ENCODE measurements around the gene LCT.

GRCh38 chr2:135741395-135742324, 95.3 kb downstream of the LCT start, which contains the start of gene UBXN4:
- TF ChIP-seq CTCF (IDR thresholded peaks at IDR 0.05) = peak in 1 of 4 experiments; percentile 33
- TF ChIP-seq POLR2AphosphoS5 (IDR thresholded peaks at IDR 0.05) = peak; percentile 96
